ENCODE measurements around the gene RNF17.

DNA sequence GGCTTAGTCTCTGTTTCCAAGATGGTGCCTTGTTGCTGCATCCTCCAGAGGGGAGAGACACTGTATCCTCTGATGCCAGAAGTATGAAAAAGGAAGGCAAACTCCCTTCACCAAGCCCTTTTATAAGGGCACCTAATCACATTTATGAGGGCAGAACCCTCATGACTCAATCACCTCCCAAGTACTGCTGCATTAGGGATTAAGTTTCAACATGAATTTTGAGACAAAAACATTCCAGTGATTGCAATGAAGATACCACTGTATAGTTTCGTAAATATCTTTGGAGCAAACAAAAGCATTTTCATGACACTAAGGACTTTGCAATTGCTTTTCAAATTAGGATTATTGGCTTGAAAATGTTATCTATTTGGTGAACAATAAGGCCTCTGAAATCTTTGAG is 63.8 kb downstream of the RNF17 start:
- TF ChIP-seq EZH2 (IDR thresholded peaks at IDR 0.05; ENCODE audit: insufficient read depth, poor library complexity, severe bottlenecking) (no peak), EZH2phosphoT487 (IDR thresholded peaks at IDR 0.05; ENCODE audit: insufficient read depth, low read depth) (no peak)
